ENCODE results near the gene EEPD1. TPM values are rescaled to one million over a fixed set of nuclear protein-coding genes. Genes with fewer than 3 reads are reported as not detected.

The EEPD1 gene
- polyA plus RNA-seq, 3 donors: 9.1 to 23.6 (median 9.3) TPM

- WGBS, 3 donors: 83 to 92% (median 90%) methylated on average over 4 of the region's 4 CpGs
- no peak overlapping the region for H3K27ac ChIP-seq (ENCODE audit: low read depth, low read length)
These were observed 28.6 kb downstream of the EEPD1 start for GRCh38 chr7:36181668-36182067.

- H3K27ac ChIP-seq (ENCODE audit: low read depth, low read length): no peak overlapping the region
- 38 to 60% (median 47%) methylated on average over 13 of the region's 13 CpGs for WGBS, 3 donors
These were observed 30.0 kb downstream of the EEPD1 start for GRCh38 chr7:36182854-36183604.

GRCh38 chr7:36185092-36185491 lies 32.0 kb downstream of the EEPD1 start:
- H3K27ac ChIP-seq (ENCODE audit: low read depth, low read length): no peak overlapping the region
- WGBS, 3 donors: 79 to 89% (median 81%) methylated on average over 2 of the region's 2 CpGs

- no peak overlapping the region for H3K27ac ChIP-seq (ENCODE audit: low read depth, low read length)
- 92 to 94% (median 93%) methylated on average over 7 of the region's 7 CpGs for WGBS, 3 donors
These were observed 32.7 kb downstream of the EEPD1 start for GRCh38 chr7:36185756-36186155.

- WGBS, 3 donors: 67 to 78% (median 76%) methylated on average over 6 of the region's 6 CpGs
These were observed 33.5 kb downstream of the EEPD1 start for GRCh38 chr7:36186359-36187121.

GRCh38 chr7:36188266-36188665 lies 35.2 kb downstream of the EEPD1 start:
- WGBS, 3 donors: 75 to 84% (median 84%) methylated on average over 5 of the region's 5 CpGs
- H3K27ac ChIP-seq (ENCODE audit: low read depth, low read length): no peak overlapping the region

More at GRCh38 chr7:36186359-36187121, 33.5 kb downstream of the EEPD1 start:
- no peak overlapping the region for H3K27ac ChIP-seq (ENCODE audit: low read depth, low read length)

GRCh38 chr7:36188906-36189305 lies 35.9 kb downstream of the EEPD1 start:
- WGBS, 3 donors: 81 to 88% (median 82%) methylated on average over 4 of the region's 4 CpGs
- no peak overlapping the region for H3K27ac ChIP-seq (ENCODE audit: low read depth, low read length)

GRCh38 chr7:36190447-36191291 lies 37.6 kb downstream of the EEPD1 start:
- no peak overlapping the region for H3K27ac ChIP-seq (ENCODE audit: low read depth, low read length)
- 50 to 92% (median 58%) methylated on average over 5 of the region's 5 CpGs for WGBS, 3 donors

- no peak overlapping the region for H3K27ac ChIP-seq (ENCODE audit: low read depth, low read length)
- WGBS, 3 donors: 81 to 88% (median 88%) methylated on average over 7 of the region's 7 CpGs
These were observed 38.4 kb downstream of the EEPD1 start for GRCh38 chr7:36191292-36191920.

GRCh38 chr7:36192053-36192824 lies 39.2 kb downstream of the EEPD1 start:
- 57 to 78% (median 60%) methylated on average over 11 of the region's 11 CpGs for WGBS, 3 donors
- H3K27ac ChIP-seq (ENCODE audit: low read depth, low read length): no peak overlapping the region

GRCh38 chr7:36192877-36193276 lies 39.8 kb downstream of the EEPD1 start:
- WGBS, 3 donors: 94 to 96% (median 95%) methylated on average over 7 of the region's 7 CpGs
- H3K27ac ChIP-seq (ENCODE audit: low read depth, low read length): no peak overlapping the region

- H3K27ac ChIP-seq (ENCODE audit: low read depth, low read length): no peak overlapping the region
- WGBS, 3 donors: 69 to 90% (median 72%) methylated on average over 4 of the region's 4 CpGs
These were observed 45.8 kb downstream of the EEPD1 start for GRCh38 chr7:36198854-36199266.

- WGBS, 3 donors: 68 to 84% (median 83%) methylated on average over 1 of the region's 1 CpG
- H3K27ac ChIP-seq (ENCODE audit: low read depth, low read length): no peak overlapping the region
These were observed 46.3 kb downstream of the EEPD1 start for GRCh38 chr7:36199329-36199728.

- H3K27ac ChIP-seq (ENCODE audit: low read depth, low read length): no peak overlapping the region
- 65 to 77% (median 72%) methylated on average over 5 of the region's 5 CpGs for WGBS, 3 donors
These were observed 48.2 kb downstream of the EEPD1 start for GRCh38 chr7:36201122-36201723.

GRCh38 chr7:36202398-36202797 lies 49.3 kb downstream of the EEPD1 start:
- WGBS, 3 donors: 47 to 49% (median 48%) methylated on average over 9 of the region's 9 CpGs

GRCh38 chr7:36203071-36203790 lies 50.2 kb downstream of the EEPD1 start:
- 43 to 66% (median 50%) methylated on average over 8 of the region's 8 CpGs for WGBS, 3 donors
- H3K27ac ChIP-seq (ENCODE audit: low read depth, low read length): no peak overlapping the region

More at GRCh38 chr7:36202398-36202797, 49.3 kb downstream of the EEPD1 start:
- no peak overlapping the region for H3K27ac ChIP-seq (ENCODE audit: low read depth, low read length)
